BLaER1 (cell line): ENCODE measurements around the gene CTXN1.
A peak's percentile ranks its signal among the peaks of the same experiment; 100 is the strongest.

Experiments used
- H3K27ac ChIP-seq: shearing (Covaris generic); formaldehyde crosslinking; 2 replicates; pipeline ENCODE4 v1.8.1; 2022
- H3K27me3 ChIP-seq: shearing (Covaris generic); formaldehyde crosslinking; 2 replicates; pipeline ENCODE4 v1.8.1; 2022
- H3K36me3 ChIP-seq: shearing (Covaris generic); formaldehyde crosslinking; 2 replicates; pipeline ENCODE4 v1.8.1; 2022
- H3K4me1 ChIP-seq: shearing (Covaris generic); formaldehyde crosslinking; 2 replicates; pipeline ENCODE4 v1.8.1; 2022
- H3K4me2 ChIP-seq: shearing (Covaris generic); formaldehyde crosslinking; 2 replicates; pipeline ENCODE4 v1.8.1; 2022
- H3K4me3 ChIP-seq: shearing (Covaris generic); formaldehyde crosslinking; 2 replicates; pipeline ENCODE4 v1.8.1; 2022
- H3K9ac ChIP-seq: shearing (Covaris generic); formaldehyde crosslinking; 2 replicates; pipeline ENCODE4 v1.8.1; 2022
- H3K9me3 ChIP-seq: shearing (Covaris generic); formaldehyde crosslinking; 2 replicates; pipeline ENCODE4 v1.8.1; 2022
- H4K20me1 ChIP-seq: shearing (Covaris generic); formaldehyde crosslinking; 2 replicates; pipeline ENCODE4 v1.8.1; 2022
- Cebpa-rat ChIP-seq: shearing (Covaris generic); IDR thresholded peaks from 2 replicates; pipeline ENCODE4 v1.8.1; 2022

CTXN1 gene

DNA sequence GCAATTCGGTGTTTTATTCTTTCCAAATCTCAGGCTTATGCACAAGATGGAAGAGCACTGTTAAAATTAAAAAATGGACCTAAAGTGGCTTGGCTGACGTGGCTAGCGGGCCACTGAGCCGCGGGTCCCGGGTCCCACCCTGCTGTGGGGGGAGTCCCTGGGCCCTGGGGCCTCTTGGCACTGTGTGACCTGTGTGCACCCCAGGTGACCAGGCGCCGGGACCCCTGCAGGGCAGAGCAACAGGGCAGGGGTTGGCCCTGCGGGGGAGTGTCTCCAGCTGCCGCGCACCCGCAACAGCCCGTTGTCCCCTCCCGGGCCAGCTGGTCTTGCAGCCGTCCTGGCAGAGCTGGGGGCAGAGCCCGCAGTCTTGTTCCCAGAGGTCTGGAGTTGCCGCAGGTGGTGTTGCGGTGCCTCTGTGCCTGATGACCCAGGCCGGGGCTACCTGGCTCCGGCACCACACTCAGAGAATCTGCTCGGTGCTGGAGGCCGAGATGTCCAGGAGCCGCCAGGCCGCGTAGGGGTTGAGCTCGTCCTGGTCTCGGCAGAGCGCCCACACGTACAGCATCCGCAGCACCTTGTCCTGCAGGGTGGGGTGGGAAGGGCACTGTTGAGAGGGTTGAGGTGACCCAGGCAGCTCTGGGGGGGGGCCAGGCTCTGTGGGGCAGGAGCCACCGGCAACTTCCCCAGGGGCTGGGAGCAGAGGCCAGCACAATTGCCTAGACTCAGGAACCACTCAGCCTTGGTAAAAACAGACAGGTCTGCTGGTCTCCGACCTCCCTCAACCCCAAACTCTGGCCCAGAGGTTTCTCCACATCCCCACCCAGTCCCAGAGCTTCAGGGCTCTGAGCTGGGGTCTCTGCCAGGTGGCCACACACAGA lies 1.0 kb upstream of the CTXN1 start:
- Histone ChIP-seq H3K36me3 (peaks cover 43% of the 10 kb centered on the region), H3K27me3 (no peaks in the 10 kb centered on the region), H4K20me1 (peaks cover 82% of the 10 kb centered on the region), H3K4me1 (peaks cover 58% of the 10 kb centered on the region), H3K9me3 (no peaks in the 10 kb centered on the region), H3K27ac (no peak overlapping the region), H3K9ac (no peak overlapping the region), H3K4me2 (peak overlapping the region; percentile 88; the same call in 1 of the 2 replicates), H3K4me3 (no peak overlapping the region)
- TF ChIP-seq Cebpa-rat: no peak

DNA sequence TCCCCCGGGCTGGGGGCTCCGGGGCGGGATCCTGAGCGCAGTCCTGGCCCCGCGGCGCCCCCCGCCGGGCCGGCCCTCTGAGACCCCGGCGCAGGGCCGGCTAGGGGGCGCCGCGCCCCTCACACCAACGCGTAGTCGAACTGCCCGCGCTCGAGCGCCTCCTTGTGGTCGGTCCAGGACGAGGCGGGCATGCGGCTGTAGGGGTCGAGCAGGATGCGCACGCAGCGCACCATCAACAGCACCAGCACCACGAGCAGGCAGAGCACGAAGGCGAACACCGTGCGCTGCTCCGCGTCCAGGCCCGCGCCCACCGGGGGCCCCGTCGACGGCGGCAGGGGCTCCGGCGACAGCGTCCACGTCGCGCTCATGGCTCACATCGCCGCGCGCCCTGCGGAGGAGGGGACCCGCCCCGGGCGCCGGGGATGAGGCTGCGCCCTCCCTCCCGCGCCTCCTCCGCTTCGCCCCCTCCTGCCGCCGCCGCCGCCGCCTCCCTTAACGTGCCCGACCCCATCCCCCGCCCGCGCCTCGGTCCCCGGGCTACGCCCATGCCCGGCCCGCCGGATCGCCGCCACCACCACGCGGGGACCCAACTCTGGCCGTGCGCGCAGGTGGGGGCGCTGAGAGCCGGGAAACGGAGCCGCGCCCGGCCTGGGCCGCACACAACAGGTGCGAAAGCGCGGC lies 624 bp downstream of the CTXN1 start:
- TF ChIP-seq Cebpa-rat: no peak
- Histone ChIP-seq H3K36me3 (peaks cover 31% of the 10 kb centered on the region), H3K27ac (peak overlapping the region; percentile 63; the same call in 1 of the 2 replicates), H3K4me3 (peak overlapping the region; percentile 70), H3K27me3 (no peaks in the 10 kb centered on the region), H4K20me1 (peaks cover 78% of the 10 kb centered on the region), H3K4me1 (peaks cover 53% of the 10 kb centered on the region), H3K4me2 (peak overlapping the region; percentile 97), H3K9me3 (no peaks in the 10 kb centered on the region), H3K9ac (peak overlapping the region; percentile 71)

- Histone ChIP-seq H3K4me1 (peaks cover 51% of the 10 kb centered on the region), H3K36me3 (peaks cover 28% of the 10 kb centered on the region), H3K27me3 (peaks cover 3% of the 10 kb centered on the region), H3K4me2 (peak overlapping the region; percentile 97), H3K4me3 (peak overlapping the region; percentile 70), H3K9me3 (no peaks in the 10 kb centered on the region), H3K9ac (peak overlapping the region; percentile 71; the same call in 1 of the 2 replicates), H3K27ac (no peak overlapping the region), H4K20me1 (peaks cover 75% of the 10 kb centered on the region)
- TF ChIP-seq Cebpa-rat: no peak
These were observed 1.2 kb downstream of the CTXN1 start for GRCh38 chr19:7924651-7925170.

- Histone ChIP-seq H3K4me2 (peak overlapping the region; percentile 97), H3K27me3 (peaks cover 7% of the 10 kb centered on the region), H3K4me1 (peaks cover 51% of the 10 kb centered on the region), H3K9ac (no peak overlapping the region), H3K9me3 (no peaks in the 10 kb centered on the region), H3K36me3 (peaks cover 28% of the 10 kb centered on the region), H4K20me1 (peaks cover 75% of the 10 kb centered on the region), H3K4me3 (no peak overlapping the region), H3K27ac (no peak overlapping the region)
- no peak for TF ChIP-seq Cebpa-rat
These were observed 1.7 kb downstream of the CTXN1 start for GRCh38 chr19:7924241-7924640.

- H3K9ac ChIP-seq: 0 out of 2 replicates have a peak overlapping the region, but pooled peaks have one; percentile 29
These were observed 2.4 kb downstream of the CTXN1 start for GRCh38 chr19:7923295-7924191.

DNA sequence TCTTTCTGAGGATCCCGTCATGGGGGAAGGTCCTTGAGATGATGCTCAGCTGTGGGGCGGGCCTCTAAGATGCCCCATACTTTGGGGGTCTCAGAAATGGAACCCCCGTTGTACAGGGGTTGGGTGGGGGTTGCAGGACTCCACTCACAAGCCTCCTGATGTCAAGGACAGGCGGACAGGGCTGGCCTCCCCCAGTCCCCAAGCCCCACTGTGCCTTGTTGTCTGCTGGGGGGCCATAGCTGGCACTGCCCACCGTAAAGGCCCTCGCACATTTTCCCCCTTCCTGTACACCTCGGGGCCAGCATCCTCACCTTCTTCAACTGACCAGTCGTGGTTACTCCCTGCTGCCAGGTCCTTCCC lies 3.1 kb downstream of the CTXN1 start:
- Histone ChIP-seq H3K4me2 (no peak overlapping the region; the same call in 1 of the 2 replicates), H3K4me3 (no peak overlapping the region), H3K27ac (no peak overlapping the region), H3K36me3 (peaks cover 25% of the 10 kb centered on the region), H3K9me3 (no peaks in the 10 kb centered on the region), H4K20me1 (peaks cover 75% of the 10 kb centered on the region), H3K9ac (no peak overlapping the region), H3K4me1 (peaks cover 58% of the 10 kb centered on the region), H3K27me3 (peaks cover 22% of the 10 kb centered on the region)
- no peak for TF ChIP-seq Cebpa-rat

More at GRCh38 chr19:7923295-7924191, 2.4 kb downstream of the CTXN1 start:
- no peak overlapping the region for H3K27ac ChIP-seq
- peaks cover 25% of the 10 kb centered on the region for H3K36me3 ChIP-seq
- H3K4me3 ChIP-seq: no peak overlapping the region
- H3K9me3 ChIP-seq: no peaks in the 10 kb centered on the region
- peaks cover 75% of the 10 kb centered on the region for H4K20me1 ChIP-seq
- H3K4me1 ChIP-seq: peaks cover 54% of the 10 kb centered on the region
- peak overlapping the region; percentile 97 for H3K4me2 ChIP-seq
- no peak for TF ChIP-seq Cebpa-rat
- H3K27me3 ChIP-seq: peaks cover 14% of the 10 kb centered on the region

- H3K9me3 ChIP-seq: no peaks in the 10 kb centered on the region
- no peak overlapping the region for H3K4me3 ChIP-seq
- H3K36me3 ChIP-seq: peaks cover 25% of the 10 kb centered on the region
- H3K9ac ChIP-seq: 0 out of 2 replicates have a peak overlapping the region, but pooled peaks have one; percentile 72
- H3K27me3 ChIP-seq: peaks cover 28% of the 10 kb centered on the region
- no peak overlapping the region for H3K27ac ChIP-seq
- peaks cover 75% of the 10 kb centered on the region for H4K20me1 ChIP-seq
- peak overlapping the region; percentile 99; the same call in 1 of the 2 replicates for H3K4me2 ChIP-seq
- peaks cover 65% of the 10 kb centered on the region for H3K4me1 ChIP-seq
- no peak for TF ChIP-seq Cebpa-rat
These were observed 3.7 kb downstream of the CTXN1 start for GRCh38 chr19:7921967-7922835.

GRCh38 chr19:7921302-7921966 lies 4.5 kb downstream of the CTXN1 start:
- peak overlapping the region; percentile 72 for H3K9ac ChIP-seq
- 0 out of 2 replicates have a peak overlapping the region, but pooled peaks have one; percentile 4 for H3K27ac ChIP-seq
- peak overlapping the region; percentile 67 for H3K4me3 ChIP-seq
- peaks cover 77% of the 10 kb centered on the region for H4K20me1 ChIP-seq
- H3K36me3 ChIP-seq: peaks cover 19% of the 10 kb centered on the region
- H3K9me3 ChIP-seq: no peaks in the 10 kb centered on the region
- H3K4me2 ChIP-seq: peak overlapping the region; percentile 99
- TF ChIP-seq Cebpa-rat: no peak
- peaks cover 36% of the 10 kb centered on the region for H3K27me3 ChIP-seq
- H3K4me1 ChIP-seq: peaks cover 70% of the 10 kb centered on the region
